GM18499 (cell line): ENCODE results near the gene TMC3.
A peak's percentile ranks its signal among the peaks of the same experiment; 100 is the strongest.

Source experiments
- ATAC-seq: cut with Tn5 transposase; IDR thresholded peaks from one replicate; pipeline ENCODE4 v1.9.1; 2021; ENCODE audit warnings: moderate number of reproducible peaks; ENCODE audit not compliant: insufficient read depth, unreplicated experiment

Gene TMC3

DNA sequence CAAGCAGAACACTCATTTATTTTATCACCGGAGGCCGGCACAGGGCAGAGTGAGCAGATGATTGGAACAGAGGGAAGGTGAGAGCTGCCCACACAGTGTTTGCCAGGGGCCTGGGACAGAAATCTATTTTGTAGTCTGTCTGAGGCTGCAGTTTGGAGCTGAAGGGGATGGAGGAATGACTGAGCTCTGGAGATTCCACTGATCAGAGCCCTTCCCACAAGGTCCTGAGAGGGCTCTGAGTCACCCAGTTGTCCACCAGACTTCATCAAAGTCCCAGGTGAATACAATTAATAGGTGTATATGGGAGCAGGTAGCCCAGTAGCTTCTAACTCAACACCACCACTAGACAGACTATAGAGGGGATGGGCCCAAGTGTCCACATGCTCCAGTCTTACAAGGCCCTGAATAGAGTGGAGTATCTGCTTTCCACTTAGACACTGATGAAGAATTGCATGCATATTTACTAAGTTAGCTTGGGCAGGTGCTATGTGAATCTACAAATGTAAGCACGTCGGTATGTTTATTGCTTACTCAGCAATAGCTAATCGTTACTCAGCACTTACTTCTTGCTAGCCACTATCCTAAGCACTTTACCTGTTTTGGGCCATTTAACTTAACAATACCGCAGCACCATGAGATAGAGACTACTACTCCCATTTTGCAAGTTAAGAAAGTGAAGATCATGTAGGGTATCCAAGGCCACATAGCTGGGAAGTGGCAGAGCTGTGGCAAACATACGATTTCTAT, 47.4 kb downstream of the TMC3 start:
- no peak for ATAC-seq

- ATAC-seq: peak; percentile 84
Measured at GRCh38 chr15:81323944-81324881, 49.8 kb downstream of the TMC3 start, which contains the start of gene STARD5. Gene STARD5, minus strand, starts transcription at chr15:81324141. Its CDS starts 42 bp downstream, at chr15:81324099.

DNA sequence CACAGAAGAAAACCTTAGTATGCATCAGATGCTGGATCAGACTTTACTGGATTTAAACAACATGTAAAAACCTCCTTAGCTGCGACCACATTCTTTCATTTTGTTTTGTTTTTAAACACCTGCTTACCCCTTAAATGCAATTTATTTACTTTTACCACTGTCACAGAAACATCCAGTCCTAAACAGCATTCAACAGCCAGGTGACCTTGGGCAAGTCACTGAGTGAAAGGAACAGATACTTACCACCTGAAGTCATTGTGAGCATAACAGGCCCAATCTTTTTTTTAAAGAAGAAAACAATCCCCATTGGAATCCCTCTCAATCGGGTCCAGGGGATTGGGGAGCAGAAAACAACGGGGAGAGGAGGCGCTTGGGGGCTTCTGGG, 50.5 kb downstream of the TMC3 start:
- no peak for ATAC-seq

DNA sequence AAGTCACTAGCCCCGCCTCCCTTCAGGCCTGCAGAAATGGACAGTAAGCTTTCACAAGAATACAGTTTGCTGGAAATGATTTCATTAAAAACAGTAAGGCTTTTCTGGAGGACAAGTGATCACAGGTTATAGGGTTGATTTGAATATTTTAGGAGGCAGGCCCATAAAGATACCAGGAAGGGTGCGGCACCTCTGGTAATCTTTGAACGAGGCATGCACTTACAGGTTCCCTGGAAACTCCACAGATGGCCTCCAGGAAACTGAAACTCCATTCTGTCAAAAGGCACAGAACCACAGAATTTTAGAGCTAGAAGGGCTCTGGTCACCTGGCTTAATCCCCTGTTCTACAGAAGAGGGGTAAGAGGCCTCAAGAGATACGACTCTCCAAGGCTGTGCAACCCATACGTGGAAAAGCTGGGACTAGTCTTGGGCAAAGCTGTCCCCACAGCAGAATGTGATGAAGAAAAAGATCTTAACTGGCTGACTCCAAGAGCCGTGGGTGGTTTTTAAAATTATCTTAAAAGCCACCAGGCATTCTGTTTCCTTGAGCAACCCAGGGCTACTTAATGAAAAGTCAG, 51.2 kb downstream of the TMC3 start:
- no peak for ATAC-seq

DNA sequence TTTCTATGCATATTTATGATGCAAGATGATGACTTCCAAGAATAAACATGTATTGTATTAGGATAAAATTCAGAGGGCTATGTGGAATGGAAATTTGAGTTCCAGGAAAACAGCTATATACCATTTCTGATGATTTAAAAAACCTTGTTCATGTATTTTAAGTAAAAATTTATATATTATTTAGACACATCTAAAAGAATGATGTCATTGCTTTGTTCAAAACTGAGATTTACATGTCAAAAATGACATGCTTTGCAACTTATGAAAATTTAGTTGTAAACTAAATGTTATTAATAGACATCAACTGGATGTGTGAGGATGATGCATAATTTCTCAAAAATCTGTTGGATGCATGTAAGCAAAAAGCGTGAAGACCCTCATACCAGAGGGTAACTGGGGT, 52.3 kb downstream of the TMC3 start:
- no peak for ATAC-seq

DNA sequence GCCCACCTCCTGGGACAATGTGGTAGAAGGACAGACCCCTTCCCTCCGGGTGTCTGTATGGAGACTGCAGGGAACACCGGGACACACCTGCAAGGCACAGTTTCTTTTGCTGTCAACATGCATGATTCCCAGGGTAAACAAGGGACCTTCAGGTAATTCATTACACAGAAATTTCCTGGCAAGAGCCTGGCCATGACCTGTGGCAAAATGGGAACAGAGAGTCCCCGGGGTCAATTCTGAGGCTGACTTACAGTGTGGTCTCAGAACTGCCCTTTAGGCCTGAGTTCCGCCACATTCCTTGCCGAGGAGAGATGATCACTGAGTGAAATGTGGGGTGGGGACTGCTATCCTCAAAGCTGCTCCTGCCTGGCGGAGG, 56.4 kb downstream of the TMC3 start:
- no peak for ATAC-seq

DNA sequence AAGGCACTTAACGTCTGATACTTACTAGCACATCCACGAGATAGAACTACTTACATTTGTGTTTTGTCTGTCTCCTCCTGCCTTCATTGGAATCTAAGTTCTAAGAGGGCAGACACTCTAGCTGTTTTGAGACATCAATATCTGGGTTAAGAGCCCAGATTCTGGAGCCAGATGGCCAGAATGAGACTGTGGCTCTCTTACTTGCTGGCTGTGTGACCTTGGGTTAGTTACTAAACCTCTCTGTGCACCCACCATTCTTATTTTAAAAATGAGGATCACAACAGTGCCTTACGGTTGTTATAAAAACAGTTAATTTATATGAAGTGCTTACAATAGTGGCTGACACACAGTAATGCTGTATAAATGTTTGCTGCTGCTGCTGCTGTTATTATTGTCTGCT, 57.7 kb downstream of the TMC3 start:
- no peak for ATAC-seq

- ATAC-seq: no peak
Measured at GRCh38 chr15:81315452-81316175, 58.4 kb downstream of the TMC3 start.

- ATAC-seq: no peak
Measured at GRCh38 chr15:81314378-81314777, 59.6 kb downstream of the TMC3 start.

- ATAC-seq: no peak
Measured at GRCh38 chr15:81313686-81314085, 60.3 kb downstream of the TMC3 start.

DNA sequence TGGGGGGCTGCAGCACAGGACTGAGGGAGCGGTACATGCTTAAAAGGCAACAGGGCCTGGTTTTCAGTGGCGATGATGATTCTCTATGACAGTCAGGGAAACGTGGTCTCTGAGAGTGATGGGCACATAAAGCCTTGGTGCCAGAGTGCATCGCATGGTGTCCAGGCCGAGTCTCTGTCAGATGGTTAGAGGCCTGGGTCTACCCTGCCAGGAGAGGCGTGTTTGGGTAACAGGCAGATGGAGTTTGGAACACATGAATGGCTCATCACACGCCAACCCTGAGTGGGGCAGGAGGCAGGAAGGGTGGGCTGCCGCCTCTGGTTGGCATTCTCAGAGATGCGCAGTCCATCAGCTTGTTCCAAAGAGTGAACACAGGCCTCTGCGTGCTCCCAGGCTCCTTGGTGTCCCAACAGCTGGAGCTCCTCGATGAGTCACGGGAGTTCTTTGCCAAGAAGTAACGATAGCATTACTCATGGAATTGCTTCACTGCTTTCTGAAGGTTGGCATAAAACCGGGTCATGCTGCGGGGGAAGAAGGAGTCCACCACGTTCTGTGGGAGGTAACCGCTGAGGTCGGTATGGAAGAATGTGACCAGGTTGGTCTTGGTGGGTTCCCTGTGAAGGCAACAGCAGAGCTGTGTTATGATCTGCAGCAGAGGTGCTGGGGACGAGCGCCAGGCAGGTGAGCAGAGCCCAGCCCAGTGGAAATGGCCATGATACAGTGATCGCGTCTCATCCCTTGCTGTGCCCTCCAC, 61.0 kb downstream of the TMC3 start:
- no peak for ATAC-seq

- no peak for ATAC-seq
Measured at GRCh38 chr15:81311752-81312464, 62.1 kb downstream of the TMC3 start.

DNA sequence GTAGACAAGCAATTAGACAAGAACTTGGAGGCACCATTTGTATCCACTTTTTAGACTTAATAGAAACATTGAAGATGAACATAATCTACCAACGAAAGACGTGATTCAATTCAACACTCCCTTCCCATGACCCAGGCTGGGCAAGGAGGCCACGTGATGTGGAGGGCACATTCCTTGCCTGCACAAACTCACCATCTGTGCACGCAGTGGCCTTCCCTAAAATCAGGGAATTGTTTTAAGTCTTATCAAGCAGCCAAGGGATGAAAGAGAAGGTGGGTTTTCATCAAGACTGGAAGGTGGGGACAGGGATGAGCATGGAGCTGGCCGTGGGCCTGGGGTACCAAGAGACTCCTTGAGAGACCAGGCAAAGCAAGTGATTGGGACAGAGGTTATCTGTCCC, 63.5 kb downstream of the TMC3 start:
- no peak for ATAC-seq

- ATAC-seq: no peak
Measured at GRCh38 chr15:81309647-81310450, 64.2 kb downstream of the TMC3 start.

DNA sequence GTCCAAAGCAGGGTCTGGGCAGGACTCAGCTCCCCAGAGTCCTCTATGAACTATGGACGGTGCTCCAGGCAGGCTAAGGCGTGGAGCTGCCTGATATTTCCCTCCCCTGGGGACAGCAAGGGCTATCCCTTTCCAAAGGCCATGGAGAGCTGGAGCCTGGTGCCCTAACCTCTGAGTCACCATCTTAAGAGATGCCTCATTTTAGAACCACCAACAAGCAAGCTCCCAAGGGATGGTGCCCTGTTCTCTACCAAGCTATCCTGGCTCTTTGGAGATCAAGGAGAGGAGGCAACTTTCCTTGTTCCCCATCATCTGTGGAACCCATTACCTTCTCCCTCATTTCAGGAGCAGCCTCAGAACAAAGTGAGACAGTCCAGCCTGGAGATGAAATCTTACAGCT, 65.8 kb downstream of the TMC3 start:
- ATAC-seq: no peak

GRCh38 chr15:81304226-81304625, 69.8 kb downstream of the TMC3 start:
- no peak for ATAC-seq

DNA sequence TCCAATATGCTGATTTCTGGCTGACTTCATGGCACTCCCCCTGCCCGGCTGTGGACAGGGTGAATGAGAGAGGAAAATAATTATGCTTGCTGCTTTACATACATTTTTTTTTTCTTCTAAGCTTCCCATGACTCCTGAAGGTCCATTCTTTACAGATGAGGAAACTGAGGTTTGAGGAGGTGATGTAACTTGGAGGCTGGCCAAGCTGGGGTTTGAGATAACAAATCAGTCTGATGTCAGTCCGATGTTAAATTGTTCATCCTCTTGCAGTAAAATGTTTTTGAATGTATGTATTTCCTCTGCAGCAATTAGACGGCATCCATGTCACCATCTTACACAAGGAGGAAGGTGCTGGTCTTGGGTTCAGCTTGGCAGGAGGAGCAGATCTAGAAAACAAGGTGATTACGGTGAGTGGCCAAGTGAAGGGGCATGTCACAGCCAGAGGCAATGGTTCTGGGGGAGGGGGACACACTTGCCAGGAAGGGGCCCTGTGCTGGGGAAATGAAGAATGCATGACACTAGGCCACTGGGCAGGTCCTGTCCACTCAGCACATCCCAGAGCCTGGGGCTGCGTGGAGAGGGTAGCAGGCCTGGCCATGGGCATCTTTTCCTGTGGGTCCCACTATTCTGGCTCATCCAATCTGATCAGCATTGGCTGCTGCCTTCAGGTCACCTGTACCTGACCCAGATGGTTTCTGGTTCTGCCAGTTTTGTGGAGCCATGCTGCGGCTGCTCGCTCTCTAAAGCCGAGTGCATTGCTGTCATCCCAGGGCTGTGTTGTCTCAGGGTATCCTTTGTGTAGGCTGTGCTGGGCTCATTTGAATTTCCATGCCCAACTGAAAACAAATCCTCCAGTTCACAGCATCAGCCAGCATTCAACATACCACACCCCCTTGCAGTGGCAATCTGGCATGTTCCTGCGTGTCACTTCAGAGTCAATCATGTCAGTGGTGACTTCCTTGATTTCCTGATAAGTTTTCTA, 70.5 kb downstream of the TMC3 start:
- ATAC-seq: no peak
